Endothelial cell of umbilical vein (primary cell): ENCODE data around the gene ZDHHC19. TPM values are rescaled to one million over a fixed set of nuclear protein-coding genes. Genes with fewer than 3 reads are reported as not detected.
"Not testable (repeated sequence)": the region's sequence is repeated elsewhere in the genome, so short reads cannot be mapped to it uniquely, and the experiment has no call there.

Experiments
- BruUV-seq: library from RNA; stranded (reverse); fragments of 400-500 nt; replicated peaks from 2 replicates; lab custom pipeline; 2021; lab: Mats Ljungman, UMichigan
- CTCF ChIA-PET: fragments of 300-600, 350-600 bp; sonication (Branson Sonifier 250); formaldehyde crosslinking; loops from one replicate; lab custom pipeline; 2021; ENCODE audit warnings: antibody characterized with exemption, inconsistent platforms; lab: Charles Lee
- POLR2A ChIA-PET: fragments of 300-600, 350-600 bp; sonication (Branson Sonifier 250); formaldehyde crosslinking; loops from one replicate; lab custom pipeline; 2021; ENCODE audit warnings: antibody characterized with exemption, inconsistent platforms; lab: Charles Lee
- DNase-seq: peaks from one replicate; pipeline ENCODE4 v3.0.0-alpha.2; 2011; ENCODE audit warnings: low read depth, low spot score
- FAIRE-seq: peaks from 2 replicates; lab custom pipeline; 2011; peaks lifted over from hg19 to GRCh38; lab: Jason Lieb, UNC
- H2AFZ ChIP-seq: 2 replicates; pipeline ENCODE4 v1.6.0; 2012; ENCODE audit warnings: low read depth, low read length, control low read depth, inconsistent platforms
- H3K27ac ChIP-seq: 2 replicates; pipeline ENCODE4 v1.5.1; 2011; ENCODE audit warnings: low read depth, mild to moderate bottlenecking, control low read depth, low read length, moderate library complexity; ENCODE audit not compliant: insufficient read depth
- H3K27me3 ChIP-seq, 2 experiments: 2 replicates each; pipeline versions ENCODE4 v1.6.0 to v1.6.1; 2011; ENCODE audit warnings: low read length in 2 of 2, mixed read lengths in 1 of 2; ENCODE audit not compliant: control insufficient read depth in 2 of 2, insufficient read depth in 2 of 2
- H3K36me3 ChIP-seq, 2 experiments: 2 replicates in 1 of 2; 3 replicates in 1 of 2; pipeline ENCODE4 v1.5.1; 2011; ENCODE audit warnings: low read length in 2 of 2, mild to moderate bottlenecking in 1 of 2, moderate library complexity in 1 of 2; ENCODE audit not compliant: control insufficient read depth in 2 of 2, insufficient read depth in 2 of 2; ENCODE audit errors: extremely low read depth in 1 of 2
- H3K4me1 ChIP-seq: 3 replicates; pipeline ENCODE4 v1.5.1; 2011; ENCODE audit warnings: mild to moderate bottlenecking, low read length; ENCODE audit not compliant: control insufficient read depth, insufficient read depth; ENCODE audit errors: extremely low read depth
- H3K4me2 ChIP-seq: 2 replicates; pipeline ENCODE4 v1.6.1; 2011; ENCODE audit warnings: low read length, control low read depth, mixed read lengths; ENCODE audit not compliant: insufficient read depth
- H3K4me3 ChIP-seq, 3 experiments: fragments of 200-600 bp in 1 of 3; sonication (generic), shearing (Covaris generic) in 1 of 3; replicated peaks in 1 of 3; 2 replicates each; pipeline ENCODE4 v1.5.1; 2011 to 2016; ENCODE audit warnings: control low read depth in 3 of 3, low read length in 3 of 3, mild to moderate bottlenecking in 2 of 3, inconsistent platforms in 1 of 3, low read depth in 1 of 3, moderate library complexity in 1 of 3; ENCODE audit not compliant: insufficient read depth in 1 of 3
- H3K79me2 ChIP-seq: 2 replicates; pipeline ENCODE4 v1.6.0; 2012; ENCODE audit warnings: low read length, inconsistent platforms; ENCODE audit not compliant: control insufficient read depth, insufficient read depth
- H3K9ac ChIP-seq: replicated peaks from 2 replicates; pipeline ENCODE3; 2011; ENCODE audit warnings: low read length, control low read depth; ENCODE audit not compliant: insufficient read depth; ENCODE audit errors: extremely low read depth
- H3K9me1 ChIP-seq: replicated peaks from 3 replicates; pipeline ENCODE4 v1.6.0; 2011; ENCODE audit warnings: mild to moderate bottlenecking, low read length; ENCODE audit not compliant: control insufficient read depth, insufficient read depth; ENCODE audit errors: extremely low read depth
- H3K9me3 ChIP-seq: replicated peaks from 2 replicates; pipeline ENCODE4 v1.5.1; 2012; ENCODE audit warnings: low read length, inconsistent platforms; ENCODE audit not compliant: control insufficient read depth, insufficient read depth
- H4K20me1 ChIP-seq: replicated peaks from 2 replicates; pipeline ENCODE3; 2011; ENCODE audit warnings: mild to moderate bottlenecking, low read length; ENCODE audit not compliant: control insufficient read depth, insufficient read depth; ENCODE audit errors: extremely low read depth
- CTCF ChIP-seq, 2 donors: IDR thresholded peaks; 1 replicate in 1 of 2; 2 replicates in 1 of 2; pipeline ENCODE4 v1.5.1; 2011; ENCODE audit warnings: low read length in 2 of 2, mild to moderate bottlenecking in 2 of 2, moderate library complexity in 2 of 2, control low read depth in 1 of 2, inconsistent platforms in 1 of 2, low read depth in 1 of 2; ENCODE audit not compliant: insufficient read depth in 1 of 2; ENCODE audit errors: extremely low read depth in 1 of 2
- EZH2 ChIP-seq: IDR thresholded peaks from 2 replicates; pipeline ENCODE4 v1.6.1; 2012; ENCODE audit warnings: borderline replicate concordance, low read depth, mild to moderate bottlenecking, moderate library complexity, low read length, inconsistent platforms; ENCODE audit not compliant: severe bottlenecking
- FOS ChIP-seq: IDR thresholded peaks from 2 replicates; pipeline ENCODE4 v1.6.1; 2011; ENCODE audit warnings: mild to moderate bottlenecking, low read length, moderate library complexity, borderline replicate concordance; ENCODE audit not compliant: insufficient read depth
- GATA2 ChIP-seq: IDR thresholded peaks from 2 replicates; pipeline ENCODE4 v1.7.0; 2011; ENCODE audit warnings: low read depth, mild to moderate bottlenecking, moderate library complexity, mixed read lengths, low read length; ENCODE audit not compliant: insufficient read length, insufficient read depth
- JUN ChIP-seq: IDR thresholded peaks from 2 replicates; pipeline ENCODE4 v1.6.1; 2011; ENCODE audit warnings: borderline replicate concordance, low read depth; ENCODE audit not compliant: insufficient read length, insufficient read depth
- MYC ChIP-seq: IDR thresholded peaks from one replicate; pipeline ENCODE4 v1.6.1; 2011; ENCODE audit warnings: mild to moderate bottlenecking, low read depth, low read length
- POLR2A ChIP-seq: IDR thresholded peaks from 2 replicates; pipeline ENCODE4 v1.6.1; 2012; ENCODE audit warnings: low read depth, mild to moderate bottlenecking, control low read depth, low read length
- POLR2AphosphoS5 ChIP-seq: IDR thresholded peaks from 2 replicates; pipeline ENCODE4 v1.6.1; 2012; ENCODE audit warnings: low read depth, mild to moderate bottlenecking, control low read depth, low read length, moderate library complexity; ENCODE audit not compliant: insufficient read depth
- dilution Hi-C: fragments of 300-500 bp; cut with MboI; formaldehyde crosslinking; loops from one replicate; pipeline ENCODE4 v1.15.0; 2019; ENCODE audit warnings: low sequenced_read_pairs; ENCODE audit not compliant: extremely low pct_ligation_motif_present
- intact Hi-C: fragments of 100-400 bp; cut with micrococcal nuclease; formaldehyde crosslinking; loops from one replicate; pipeline ENCODE4 v1.10.0; 2022
- polyA plus RNA-seq, 4 experiments: library from polyadenylated mRNA; depleted of rRNA in 3 of 4; stranded (reverse) in 3 of 4; unstranded in 1 of 4; fragments of >200 nt; gene quantifications; 2 replicates each; pipeline versions ENCODE4 v1.2.1 to v1.2.3, GENCODE V29; 2011 to 2012; ENCODE audit warnings: missing spikeins in 1 of 4
- total RNA-seq: library from RNA; stranded (reverse); gene quantifications from 2 replicates; pipeline ENCODE4 v1.2.3, GENCODE V29; 2021
- TF ChIP-seq, protein P1 (sequence below): IDR thresholded peaks from 2 replicates; pipeline ENCODE4 v1.6.1; 2011; ENCODE audit not compliant: insufficient read depth, insufficient read length

The ZDHHC19 gene
- total and polyA plus RNA-seq, 2 donors (not counting 3 experiments of a cell fraction or from before 2014, with no cell fraction given): not detected

DNA sequence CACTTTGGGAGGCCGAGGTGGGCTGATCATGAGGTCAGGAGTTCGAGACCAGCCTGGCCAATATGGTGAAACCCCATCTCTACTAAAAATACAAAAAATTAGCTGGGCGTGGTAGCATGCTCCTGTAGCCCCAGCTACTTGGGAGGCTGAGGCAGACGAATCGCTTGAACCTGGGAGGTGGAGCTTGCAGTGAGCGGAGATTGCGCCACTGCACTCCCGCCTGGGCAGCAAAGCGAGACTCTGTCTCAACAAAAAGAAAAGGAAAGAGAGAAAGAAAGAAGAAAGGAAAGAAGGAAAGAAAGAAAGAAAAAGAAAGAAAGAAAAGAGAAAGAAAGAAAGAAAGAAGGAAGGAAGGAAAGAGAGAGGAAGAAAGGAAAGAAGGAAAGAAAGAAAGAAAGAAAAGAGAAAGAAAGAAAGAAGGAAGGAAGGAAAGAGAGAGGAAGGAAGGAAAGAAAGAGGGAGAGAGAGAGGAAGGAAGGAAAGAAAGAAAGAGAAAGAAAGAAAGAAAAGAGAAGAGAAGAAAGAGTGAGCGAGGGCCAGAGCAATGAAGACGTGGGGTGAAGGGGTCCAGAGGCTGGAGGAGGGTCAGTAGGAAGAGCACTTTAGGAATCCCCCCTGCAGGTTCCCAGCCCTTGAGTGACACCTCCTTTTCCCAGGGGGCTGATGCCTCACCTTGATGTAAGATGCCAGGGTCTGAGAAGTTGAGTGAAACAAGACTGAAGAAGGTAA, 1.1 kb downstream of the ZDHHC19 start:
- H3K27me3 ChIP-seq, intact Hi-C loops, H3K27ac ChIP-seq, H3K79me2 ChIP-seq, H3K4me1 ChIP-seq, POLR2A ChIA-PET, FAIRE-seq, H3K9me3 ChIP-seq, H4K20me1 ChIP-seq, BruUV-seq, DNase-seq, H3K9me1 ChIP-seq, H3K9ac ChIP-seq, CTCF ChIA-PET, H3K4me2 ChIP-seq, H2AFZ ChIP-seq, H3K36me3 ChIP-seq, dilution Hi-C loops, H3K4me3 ChIP-seq: not testable (repeated sequence)

DNA sequence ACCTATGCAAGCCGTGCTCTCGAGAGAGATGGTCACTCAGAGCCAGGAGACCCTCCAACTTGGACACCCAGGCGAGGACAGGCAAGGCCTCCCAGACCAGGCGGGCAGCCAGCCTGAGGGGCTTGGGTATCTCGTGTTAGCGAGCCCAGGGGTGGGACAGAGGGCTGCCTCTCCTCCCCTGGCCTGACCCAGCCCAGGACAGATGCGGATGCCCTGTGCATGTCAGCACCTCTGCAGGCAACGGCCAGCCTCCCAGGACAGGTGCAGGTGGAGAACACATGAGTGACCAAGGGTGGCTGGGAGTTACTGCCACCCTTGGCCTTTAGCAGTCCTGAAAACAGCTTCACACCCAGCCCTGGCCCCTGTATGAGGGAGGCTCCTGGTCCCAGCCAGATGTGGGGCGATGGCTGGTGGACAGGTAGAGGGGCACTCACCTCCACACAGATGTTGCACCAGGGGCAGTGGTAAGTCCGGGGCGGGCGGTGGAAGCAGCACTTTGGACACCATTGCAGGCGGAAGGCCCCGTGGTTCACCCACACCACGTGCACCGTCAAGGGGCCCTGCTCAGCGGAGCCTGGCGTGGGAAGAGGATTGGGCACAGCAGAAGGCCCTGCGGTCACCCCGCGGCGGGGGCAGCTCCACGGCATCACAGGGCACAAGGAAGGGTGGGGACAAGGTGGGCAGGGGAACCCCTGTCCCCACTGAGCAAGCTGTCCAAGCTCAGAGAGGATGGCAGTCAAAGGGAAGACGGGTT, 2.1 kb downstream of the ZDHHC19 start:
- Histone ChIP-seq H3K4me1 (no peaks in the 10 kb centered on the region), H3K9ac (no peak overlapping the region), H3K9me1 (no peaks in the 10 kb centered on the region), H3K27me3 (peaks cover 0 to 2% of the 10 kb centered on the region in 2 experiments), H2AFZ (no peak overlapping the region), H3K27ac (no peak overlapping the region), H3K36me3 (no peaks in the 10 kb centered on the region), H4K20me1 (no peaks in the 10 kb centered on the region), H3K79me2 (no peaks in the 10 kb centered on the region), H3K4me2 (no peak overlapping the region), H3K9me3 (no peaks in the 10 kb centered on the region), H3K4me3 (no peak overlapping the region)
- intact Hi-C loops: no loop called here
- ChIA-PET POLR2A (no interaction called here), CTCF (interaction anchor here (0.7 kb wide), 1 partner anchor 134 kb away, joined by 4 read pairs; no protein-coding TSS in a partner anchor)
- DNase-seq: no peak
- dilution Hi-C loops: no loop called here
- TF ChIP-seq GATA2: no peak
- no peak for TF ChIP-seq POLR2A
- no peak for TF ChIP-seq EZH2
- TF ChIP-seq JUN: no peak
- no peak for TF ChIP-seq FOS
- no peak for TF ChIP-seq CTCF (IDR thresholded peaks at IDR 0.05; ENCODE audit: extremely low read depth in 1 of 2, insufficient read depth in 1 of 2, low read depth in 1 of 2, low read length in 2 of 2)
- TF ChIP-seq POLR2AphosphoS5: no peak
- TF ChIP-seq, protein P1, sequence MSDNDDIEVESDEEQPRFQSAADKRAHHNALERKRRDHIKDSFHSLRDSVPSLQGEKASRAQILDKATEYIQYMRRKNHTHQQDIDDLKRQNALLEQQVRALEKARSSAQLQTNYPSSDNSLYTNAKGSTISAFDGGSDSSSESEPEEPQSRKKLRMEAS: no peak
- TF ChIP-seq MYC: no peak
- no TSS peak for BruUV-seq
- no peak for FAIRE-seq
